Uterus (tissue), 4 donors: ENCODE results near the gene CRYBA4. TPM values are rescaled to one million over a fixed set of nuclear protein-coding genes. Genes with fewer than 3 reads are reported as not detected.
"Not testable (repeated sequence)": the region's sequence is repeated elsewhere in the genome, so short reads cannot be mapped to it uniquely, and the experiment has no call there.

Source experiments
- DNase-seq, 2 donors: peaks; one replicate each; pipeline ENCODE4 v3.0.0-alpha.2; 2019 to 2020
- H3K27ac ChIP-seq, 2 donors: fragments of 200-600 bp; sonication (generic); 1 replicate in 1 of 2; 2 replicates in 1 of 2; pipeline ENCODE4 v1.5.1; 2016 to 2018
- H3K27me3 ChIP-seq, 2 donors: fragments of 200-600 bp; sonication (generic); one replicate each; pipeline ENCODE4 v1.5.1; 2018 to 2019; ENCODE audit warnings: control low read depth in 1 of 2
- H3K36me3 ChIP-seq, 2 donors: fragments of 200-600 bp; sonication (generic); one replicate each; pipeline ENCODE4 v1.5.1; 2019; ENCODE audit warnings: control low read depth in 1 of 2
- H3K4me1 ChIP-seq, 2 donors: fragments of 200-600 bp; sonication (generic); one replicate each; pipeline ENCODE4 v1.5.1; 2018 to 2019; ENCODE audit warnings: control low read depth in 1 of 2
- H3K4me3 ChIP-seq, 2 donors: fragments of 200-600 bp; sonication (generic); 1 replicate in 1 of 2; 2 replicates in 1 of 2; pipeline ENCODE4 v1.5.1; 2018 to 2019; ENCODE audit warnings: mild to moderate bottlenecking in 1 of 2
- H3K9me3 ChIP-seq, 2 donors: fragments of 200-600 bp; sonication (generic); one replicate each; pipeline ENCODE4 v1.5.1; 2019; ENCODE audit warnings: control low read depth in 1 of 2
- CTCF ChIP-seq, 4 experiments: fragments of 200-600 bp in 2 of 4; fragments of 450-650 bp in 2 of 4; sonication (generic) in 2 of 4; IDR thresholded peaks; one replicate each; pipeline ENCODE4 v1.5.1; 2016 to 2019; ENCODE audit warnings: antibody characterized with exemption in 4 of 4, mild to moderate bottlenecking in 2 of 4, moderate library complexity in 1 of 4
- POLR2A ChIP-seq, 2 donors: fragments of 450-650 bp; IDR thresholded peaks; one replicate each; pipeline ENCODE4 v1.6.1; 2016; ENCODE audit warnings: antibody characterized with exemption in 2 of 2, mild to moderate bottlenecking in 1 of 2, moderate library complexity in 1 of 2
- intact Hi-C: fragments of 100-400 bp; cut with DNase I; formaldehyde crosslinking; loops from one replicate; pipeline ENCODE4 v1.15.1; 2023; ENCODE audit warnings: low total_unique reads
- total RNA-seq, 4 donors: library from RNA; depleted of rRNA in 3 of 4; stranded (reverse); fragments of >200 nt in 3 of 4; gene quantifications; one replicate each; pipeline versions ENCODE4 v1.1.0 to v1.2.4, GENCODE V29; 2014 to 2023
- donor health status: DM: yes; HTN: yes; CAD: no.

The CRYBA4 gene
- total RNA-seq, 4 donors from 2014 or later = not detected

- intact Hi-C loops = no loop called here
- no peak overlapping the region for H3K27ac ChIP-seq
- TF ChIP-seq CTCF (IDR thresholded peaks at IDR 0.05) (no peak), POLR2A (IDR thresholded peaks at IDR 0.05) (no peak)
- H3K4me3 ChIP-seq = no peak overlapping the region
- no peak for DNase-seq
- no peaks in the 10 kb centered on the region for H3K9me3 ChIP-seq
- H3K4me1 ChIP-seq = no peaks in the 10 kb centered on the region
- H3K27me3 ChIP-seq = no peaks in the 10 kb centered on the region
- H3K36me3 ChIP-seq = no peaks in the 10 kb centered on the region
Measured at GRCh38 chr22:26612652-26613051, 9.1 kb upstream of the CRYBA4 start.

GRCh38 chr22:26613753-26614152, 8.0 kb upstream of the CRYBA4 start:
- H3K4me1 ChIP-seq, H3K9me3 ChIP-seq, DNase-seq, H3K27me3 ChIP-seq, H3K27ac ChIP-seq, H3K4me3 ChIP-seq, H3K36me3 ChIP-seq, intact Hi-C loops: not testable (repeated sequence)

GRCh38 chr22:26614322-26614721, 7.4 kb upstream of the CRYBA4 start:
- TF ChIP-seq POLR2A (IDR thresholded peaks at IDR 0.05) = no peak
- TF ChIP-seq CTCF (IDR thresholded peaks at IDR 0.05) = no peak
- Histone ChIP-seq H3K36me3 (no peaks in the 10 kb centered on the region), H3K4me3 (no peak overlapping the region), H3K27me3 (no peaks in the 10 kb centered on the region), H3K27ac (no peak overlapping the region), H3K4me1 (no peaks in the 10 kb centered on the region), H3K9me3 (no peaks in the 10 kb centered on the region)
- intact Hi-C loops = no loop called here
- no peak for DNase-seq

GRCh38 chr22:26615149-26615548, 6.6 kb upstream of the CRYBA4 start:
- intact Hi-C loops = no loop called here
- no peaks in the 10 kb centered on the region for H3K27me3 ChIP-seq
- H3K36me3 ChIP-seq = no peaks in the 10 kb centered on the region
- no peak overlapping the region for H3K27ac ChIP-seq
- no peaks in the 10 kb centered on the region for H3K4me1 ChIP-seq
- no peaks in the 10 kb centered on the region for H3K9me3 ChIP-seq
- TF ChIP-seq POLR2A (IDR thresholded peaks at IDR 0.05) = no peak
- no peak for TF ChIP-seq CTCF (IDR thresholded peaks at IDR 0.05)
- DNase-seq = no peak
- no peak overlapping the region for H3K4me3 ChIP-seq

GRCh38 chr22:26615830-26616435, 5.8 kb upstream of the CRYBA4 start:
- Histone ChIP-seq H3K36me3 (no peaks in the 10 kb centered on the region), H3K27me3 (no peaks in the 10 kb centered on the region), H3K4me3 (no peak overlapping the region), H3K9me3 (no peaks in the 10 kb centered on the region), H3K27ac (no peak overlapping the region), H3K4me1 (no peaks in the 10 kb centered on the region)
- intact Hi-C loops = no loop called here
- no peak for TF ChIP-seq POLR2A (IDR thresholded peaks at IDR 0.05)
- TF ChIP-seq CTCF (IDR thresholded peaks at IDR 0.05) = no peak
- no peak for DNase-seq

- intact Hi-C loops = no loop called here
- no peaks in the 10 kb centered on the region for H3K27me3 ChIP-seq
Measured at GRCh38 chr22:26616650-26617049, 5.1 kb upstream of the CRYBA4 start.

More at GRCh38 chr22:26616650-26617049, 5.1 kb upstream of the CRYBA4 start:
- Histone ChIP-seq H3K27ac (no peak overlapping the region), H3K36me3 (no peaks in the 10 kb centered on the region), H3K4me3 (no peak overlapping the region), H3K9me3 (no peaks in the 10 kb centered on the region), H3K4me1 (no peaks in the 10 kb centered on the region)
- no peak for DNase-seq
- TF ChIP-seq CTCF (IDR thresholded peaks at IDR 0.05) (no peak), POLR2A (IDR thresholded peaks at IDR 0.05) (no peak)
